Left renal cortex interstitium (tissue), 4 donors: Measurements from ENCODE around the gene BTBD9. TPM values are rescaled to one million over a fixed set of nuclear protein-coding genes. Genes with fewer than 3 reads are reported as not detected.

Experiments used
- DNase-seq, 4 donors: peaks; one replicate each; pipeline ENCODE4 v3.0.0-alpha.2; 2013; ENCODE audit warnings: low read depth in 4 of 4, low spot score in 2 of 4, missing footprints in 1 of 4
- polyA plus RNA-seq, 4 donors: library from polyadenylated mRNA; unstranded; fragments of 120-200 nt; gene quantifications; one replicate each; pipeline ENCODE4 v1.2.1, GENCODE V29; 2013; ENCODE audit not compliant: insufficient read length in 4 of 4

Gene BTBD9
- polyA plus RNA-seq, 4 donors, result 12.1 to 15.7 (median 12.9) TPM

DNA sequence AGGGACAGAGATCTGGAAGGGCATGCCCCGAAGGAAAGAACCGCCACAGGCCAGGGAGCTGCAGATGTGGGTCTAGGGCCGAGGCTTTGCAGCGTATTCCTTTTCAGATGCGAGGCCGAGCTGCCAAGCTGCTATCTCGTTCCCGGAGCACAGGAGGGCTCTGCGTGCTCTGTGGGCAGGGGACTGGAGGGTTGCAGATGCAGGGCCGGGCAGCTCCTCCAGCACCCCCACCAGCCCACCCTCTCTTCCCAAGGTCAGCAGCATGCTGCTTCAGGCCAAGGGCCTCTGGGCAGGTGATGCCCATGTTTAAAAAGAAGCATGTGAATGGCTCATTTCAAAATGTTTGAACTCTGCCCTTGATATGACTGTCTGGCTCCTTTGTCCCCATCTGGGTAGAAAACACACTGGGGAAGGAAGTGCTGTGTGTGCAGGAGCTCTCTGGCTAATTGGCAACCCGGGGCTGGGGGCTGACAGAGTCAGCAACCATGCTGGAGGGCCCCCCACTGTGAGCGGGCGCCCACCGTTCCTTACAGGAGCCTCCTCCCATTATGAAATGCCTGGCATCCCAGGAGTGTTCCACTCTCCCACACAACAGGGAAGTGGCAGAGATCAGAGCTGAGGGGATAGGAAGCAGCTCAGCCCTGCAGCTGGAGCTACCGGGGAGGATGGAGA lies 466.9 kb downstream of the BTBD9 start:
- no peak for DNase-seq

DNA sequence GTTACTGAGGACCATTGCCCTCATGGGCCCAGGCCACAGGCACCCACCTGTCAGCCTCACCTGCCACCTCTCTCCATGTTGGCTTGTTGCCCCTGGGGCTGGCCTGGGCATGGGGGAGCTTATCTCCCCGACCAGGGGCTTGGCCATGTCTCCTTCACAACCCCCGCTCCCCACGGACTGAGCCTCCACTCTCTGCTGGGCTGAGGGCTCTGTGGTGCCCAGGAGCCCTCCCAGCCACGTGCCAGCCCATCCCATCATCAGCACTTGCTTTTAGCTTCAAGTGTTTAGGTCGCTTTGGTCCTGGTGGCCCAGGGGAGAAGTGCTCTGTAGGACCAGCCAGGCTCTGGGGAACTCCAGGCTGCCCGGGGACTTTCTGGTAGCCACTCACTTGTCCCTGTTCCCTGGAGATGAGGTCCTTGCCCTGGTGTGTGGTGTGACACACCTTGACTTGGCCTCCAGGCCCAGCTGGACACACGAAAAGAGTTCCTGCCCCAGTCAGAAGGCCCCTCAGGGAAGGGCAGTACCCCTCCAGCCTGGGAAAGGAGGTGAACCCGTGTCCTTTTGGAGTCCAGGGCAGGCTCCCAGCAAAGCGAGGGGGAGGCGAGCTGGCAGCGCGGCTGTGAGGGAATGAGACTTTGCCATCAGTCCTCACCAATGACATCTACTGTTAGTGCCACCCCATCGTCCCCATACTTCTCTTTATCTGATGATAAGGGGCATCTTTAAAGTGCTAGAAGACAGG lies 467.6 kb downstream of the BTBD9 start:
- DNase-seq, result no peak

DNA sequence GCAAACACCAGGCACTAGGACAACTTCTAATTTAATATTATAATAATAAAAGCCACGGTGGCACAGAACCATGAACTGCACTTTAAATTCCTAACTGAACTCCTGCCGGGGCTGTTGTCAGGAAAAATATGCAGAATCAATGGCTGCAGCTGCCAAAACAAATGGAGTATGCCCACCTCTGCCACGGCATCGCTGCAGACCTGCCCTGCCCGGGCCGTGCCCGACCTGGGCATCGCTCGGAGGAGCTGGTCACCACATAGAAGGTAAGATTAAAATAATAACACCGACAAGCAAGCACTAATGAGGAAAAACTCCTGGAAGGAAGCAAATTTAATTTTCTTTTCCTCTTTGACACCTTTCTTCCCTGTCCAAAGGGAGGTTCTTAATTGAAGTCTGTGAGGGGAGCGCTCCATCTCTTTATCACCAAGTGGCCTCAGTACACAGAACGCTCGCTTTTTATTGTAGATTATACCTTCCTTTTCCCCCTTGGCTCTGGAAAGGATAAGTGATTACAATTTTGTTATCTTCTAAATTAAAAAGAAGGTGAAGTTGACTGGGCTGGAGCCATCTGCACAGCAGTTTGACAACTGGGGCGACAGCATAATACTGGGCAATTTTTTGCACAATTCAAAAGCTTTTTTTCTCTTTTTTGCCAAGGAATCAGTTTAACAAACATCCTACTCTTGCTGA lies 468.9 kb downstream of the BTBD9 start:
- no peak for DNase-seq

DNA sequence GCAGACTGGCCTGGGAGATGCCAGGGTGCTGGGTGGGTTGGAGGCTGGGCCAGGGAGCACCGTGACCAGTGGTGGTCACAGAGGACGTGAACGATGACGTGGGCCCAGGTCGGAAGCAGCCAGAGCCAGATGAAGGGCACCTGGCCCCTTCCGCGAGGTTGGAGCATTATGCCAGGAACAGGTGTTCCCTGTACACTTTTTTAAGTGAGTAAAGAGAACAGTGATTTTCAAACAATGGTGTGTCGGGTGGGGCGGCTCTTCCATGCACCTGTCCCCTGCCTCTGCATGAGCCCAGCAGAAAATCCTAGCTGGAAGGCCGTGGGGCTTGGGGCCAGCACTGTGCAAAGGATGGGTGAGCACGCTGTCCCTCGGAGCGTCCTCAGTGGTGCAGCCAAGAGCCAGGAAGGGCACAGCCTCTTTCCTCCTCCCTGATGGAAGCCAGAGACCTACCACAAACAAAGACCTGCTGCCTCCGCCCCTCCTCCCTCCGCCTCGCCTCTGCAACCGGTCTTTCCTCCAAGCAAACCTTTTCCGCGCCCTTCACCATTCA lies 469.7 kb downstream of the BTBD9 start:
- no peak for DNase-seq

DNA sequence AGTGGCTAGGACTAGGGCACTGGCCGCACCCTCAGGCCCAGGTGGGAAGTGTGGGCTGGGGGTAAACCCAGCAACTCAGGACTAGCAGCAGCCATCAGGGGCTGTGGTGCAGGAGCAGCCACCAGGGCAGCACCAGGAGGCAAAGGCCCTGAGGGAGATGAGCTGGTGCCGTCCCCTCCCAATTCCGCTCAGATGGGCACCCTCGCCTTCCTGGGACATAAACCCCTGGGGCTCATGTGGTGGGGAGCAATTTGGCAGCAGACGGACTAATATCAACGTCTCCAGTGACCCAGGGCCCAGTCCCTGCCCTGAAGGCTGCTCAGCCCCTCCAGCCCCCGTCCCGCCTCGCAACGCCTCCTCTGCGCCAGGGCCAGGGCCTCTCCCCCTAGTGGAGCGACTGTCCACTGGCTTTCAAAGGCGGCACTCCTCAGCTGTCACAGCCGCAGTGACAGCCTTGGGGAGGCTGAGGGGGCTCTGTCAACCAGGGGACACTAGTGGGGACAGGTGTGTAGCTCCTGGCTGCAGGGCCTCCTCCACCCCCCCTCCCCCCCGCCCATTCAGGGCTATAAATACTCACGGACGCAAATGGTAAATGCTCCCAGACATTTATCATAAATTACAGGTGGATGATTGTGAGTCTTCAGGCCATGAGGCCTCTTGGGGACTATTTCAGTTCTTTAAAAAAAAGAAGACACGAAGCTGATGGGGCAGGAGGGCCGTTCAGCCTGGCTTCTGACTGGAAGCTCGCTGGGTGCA lies 470.3 kb downstream of the BTBD9 start:
- DNase-seq, result no peak

GRCh38 chr6:38168699-38169098 lies 471.0 kb downstream of the BTBD9 start:
- DNase-seq, result no peak

GRCh38 chr6:38168126-38168525 lies 471.6 kb downstream of the BTBD9 start:
- DNase-seq, result no peak

DNA sequence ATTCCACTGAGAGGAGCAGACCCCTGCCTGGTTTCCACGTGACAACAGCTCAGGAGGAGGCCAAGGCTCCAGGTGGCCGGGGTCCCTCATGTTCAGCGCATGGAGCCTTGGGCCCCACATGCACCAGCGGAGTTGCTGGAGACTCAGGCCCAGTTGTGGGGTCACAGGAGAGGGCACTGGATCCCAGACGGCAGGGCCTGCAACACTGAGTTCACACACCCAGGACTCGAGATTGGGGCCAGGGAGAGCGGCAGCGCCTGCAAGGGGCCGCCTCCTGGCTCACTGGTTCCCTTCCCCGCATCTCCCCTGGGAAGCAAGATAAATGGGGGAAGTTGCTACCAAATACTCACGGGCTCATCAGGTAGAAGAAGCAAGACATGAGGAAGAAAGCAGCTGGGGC lies 472.1 kb downstream of the BTBD9 start:
- DNase-seq, result no peak

- DNase-seq, result no peak
Measured at GRCh38 chr6:38166411-38167240, 473.1 kb downstream of the BTBD9 start.

DNA sequence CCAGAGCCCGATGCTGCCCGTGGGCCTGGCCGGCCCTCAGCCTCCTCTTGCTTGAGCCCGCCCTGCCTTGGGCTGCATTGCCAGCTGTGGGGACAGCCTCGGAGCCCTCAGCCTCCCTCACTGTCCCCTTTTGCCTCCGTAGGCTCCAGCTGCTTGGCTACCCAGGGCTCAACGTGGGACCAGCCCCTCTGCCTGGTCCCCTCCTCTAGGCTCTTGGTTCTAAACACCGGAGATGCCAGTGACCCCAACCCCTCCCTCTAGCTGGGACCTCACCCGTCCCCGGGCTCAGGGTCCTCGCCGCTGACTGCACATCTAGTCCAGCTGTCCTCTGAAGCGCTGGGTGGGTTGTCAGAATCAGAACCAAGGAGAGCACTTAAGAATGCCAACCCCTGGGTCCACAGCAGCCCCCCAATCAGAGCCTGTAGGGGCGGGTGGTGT lies 475.0 kb downstream of the BTBD9 start:
- DNase-seq, result no peak

DNA sequence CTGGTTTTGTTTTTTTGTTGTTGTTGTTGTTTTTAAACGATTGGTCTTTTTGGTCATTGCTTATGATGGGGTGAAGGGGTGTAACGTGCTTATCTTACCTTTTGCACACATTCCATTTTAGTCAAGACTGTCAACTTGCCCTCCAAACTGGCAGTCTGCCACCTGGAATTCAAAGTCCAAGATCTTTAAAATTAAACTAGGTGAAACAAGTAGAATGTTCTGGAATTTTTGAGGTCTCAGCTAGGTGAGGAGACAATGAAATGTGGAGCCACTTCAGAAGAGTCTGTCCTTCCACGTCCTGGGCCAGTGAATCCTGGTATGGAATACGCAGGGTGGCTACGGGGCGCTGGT lies 475.6 kb downstream of the BTBD9 start:
- DNase-seq, result no peak

- no peak for DNase-seq
Measured at GRCh38 chr6:38163186-38164130, 476.3 kb downstream of the BTBD9 start.

DNA sequence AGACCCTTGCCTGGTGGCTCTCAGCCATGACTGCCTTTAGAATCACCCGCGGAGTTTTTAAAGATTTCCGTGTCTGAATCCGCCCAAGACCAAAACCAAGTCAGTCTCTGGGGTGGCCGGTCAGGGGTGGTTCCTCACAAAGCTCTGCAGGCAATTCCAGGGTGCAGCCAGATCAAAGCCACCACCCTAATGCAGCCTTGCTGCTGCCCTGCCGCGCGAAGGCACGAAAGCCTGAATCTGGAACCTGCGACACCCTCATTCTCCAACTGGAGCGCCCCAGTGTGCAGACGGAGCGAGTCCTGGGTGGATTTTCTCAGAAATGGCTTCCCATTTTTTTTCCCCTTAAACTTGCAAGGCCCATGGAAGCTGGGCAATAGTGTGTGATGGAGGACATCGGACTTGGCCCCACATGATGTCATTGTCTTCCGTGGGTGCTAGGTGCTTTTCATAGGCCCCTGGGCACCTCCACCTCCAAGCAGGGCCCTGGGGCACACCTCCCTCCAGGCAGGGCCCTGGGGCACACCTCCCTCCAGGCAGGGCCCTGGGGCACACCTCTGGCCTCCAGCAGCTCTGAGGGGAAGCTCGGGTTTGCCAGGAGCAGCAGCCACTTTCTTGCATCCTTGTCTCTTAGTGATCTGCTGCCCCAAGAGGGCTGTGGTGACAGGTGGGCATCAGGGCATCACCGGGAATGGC lies 477.1 kb downstream of the BTBD9 start:
- no peak for DNase-seq

DNA sequence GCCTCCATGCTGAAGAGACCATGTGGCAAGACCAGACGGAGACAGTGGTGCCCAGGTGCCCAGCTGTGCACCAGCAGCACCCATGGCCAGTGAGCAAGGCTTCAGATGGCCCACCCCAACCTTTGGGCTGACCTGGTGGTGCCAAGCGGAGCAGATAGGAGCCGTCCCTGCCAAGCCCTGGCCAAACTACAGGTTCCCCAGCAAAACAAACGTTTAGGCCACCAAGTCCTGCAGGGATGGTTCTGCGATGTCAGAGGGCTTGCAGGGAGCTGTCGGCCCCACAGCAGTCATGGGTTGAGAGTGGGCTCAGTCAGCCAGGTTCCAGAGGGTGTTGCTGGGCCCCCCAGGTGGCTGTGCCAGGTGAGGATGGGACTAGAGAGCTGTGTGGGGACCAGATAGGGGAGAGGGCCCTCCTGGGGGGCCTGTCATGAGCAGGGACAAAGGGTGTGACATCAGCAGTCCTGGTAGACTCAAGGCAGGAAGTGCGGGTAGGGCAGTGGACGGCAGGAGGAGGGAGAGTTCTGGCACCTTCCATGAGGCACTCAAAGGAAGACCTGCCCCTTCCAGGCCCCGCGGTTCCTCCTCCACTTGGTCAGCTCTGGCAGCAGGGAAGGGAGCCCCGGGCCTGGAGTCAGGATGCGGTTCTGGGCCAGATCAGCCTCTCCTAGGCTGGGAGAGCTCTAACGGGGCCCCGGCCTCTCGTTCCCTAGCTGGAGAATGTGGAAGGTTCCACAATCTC lies 477.8 kb downstream of the BTBD9 start:
- DNase-seq, result no peak

DNA sequence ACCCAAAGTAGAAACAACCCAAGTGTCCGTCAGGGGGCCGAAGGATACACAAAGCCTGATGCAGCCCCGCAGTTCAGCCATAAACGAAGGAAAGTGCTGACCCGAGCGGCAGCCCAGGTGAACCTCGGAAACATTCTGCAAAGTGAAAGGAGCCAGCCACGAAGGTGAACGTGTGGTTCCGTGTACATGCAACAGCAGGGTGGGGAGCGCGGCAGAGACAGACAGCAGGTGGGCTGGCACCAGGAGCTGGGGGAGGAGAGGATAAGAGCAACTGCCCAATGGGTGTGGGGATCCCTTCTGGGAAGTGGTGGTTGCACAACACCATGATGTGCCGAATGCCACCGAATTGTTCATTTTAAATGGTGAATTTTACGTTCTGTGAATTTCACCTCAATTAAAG lies 478.4 kb downstream of the BTBD9 start:
- DNase-seq, result no peak

DNA sequence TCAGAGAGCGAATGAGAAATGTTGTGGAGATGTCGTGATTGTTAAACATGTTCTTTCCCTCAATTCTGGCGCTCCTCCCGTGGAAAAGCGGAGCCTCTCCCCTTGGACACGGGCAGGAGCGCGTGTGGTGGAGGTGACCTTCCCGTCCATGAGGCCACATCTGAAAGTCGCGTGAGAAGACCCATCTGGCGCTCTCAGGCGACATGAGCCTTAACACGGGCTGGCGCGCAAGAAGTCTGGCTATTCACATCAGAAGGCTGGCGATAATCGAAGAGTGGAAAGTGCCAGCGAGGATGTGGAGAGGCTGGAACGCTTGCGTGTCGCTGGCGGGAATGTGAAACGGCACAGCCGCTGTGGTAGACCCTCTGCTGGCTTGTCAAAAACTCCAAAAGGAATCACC lies 478.9 kb downstream of the BTBD9 start:
- no peak for DNase-seq

- DNase-seq, result no peak
Measured at GRCh38 chr6:38159596-38159995, 480.1 kb downstream of the BTBD9 start.
